ENCODE results near the gene PIK3CD.

The PIK3CD gene

GRCh38 chr1:9774712-9775679 lies 123.5 kb downstream of the PIK3CD start:
- DNase-seq (ENCODE audit: low spot score) = no peak

- DNase-seq (ENCODE audit: low spot score) = no peak
Observed at GRCh38 chr1:9776685-9777084, 125.2 kb downstream of the PIK3CD start.
